Psoas muscle (tissue), 8 donors: ENCODE results near the gene GALNTL6. TPM values are rescaled to one million over a fixed set of nuclear protein-coding genes. Genes with fewer than 3 reads are reported as not detected.

Experiments used
- ATAC-seq, 4 donors: fragments of 200-7000 bp; cut with Tn5 transposase; one replicate each; pipeline ENCODE4 v1.9.1; 2020; ENCODE audit warnings: moderate library complexity in 3 of 4, mild to moderate bottlenecking in 2 of 4
- DNase-seq, 2 donors: peaks; one replicate each; pipeline ENCODE4 v3.0.0-alpha.2; 2020
- H3K27ac ChIP-seq: fragments of 200-600 bp; one replicate; pipeline ENCODE4 v1.8.0; 2022
- H3K27me3 ChIP-seq, 3 donors: fragments of 200-600 bp in 1 of 3; one replicate each; pipeline versions ENCODE4 v1.6.1 to v1.8.0; 2013 to 2022; ENCODE audit warnings: low read length in 2 of 3, mild to moderate bottlenecking in 2 of 3, moderate library complexity in 1 of 3; ENCODE audit not compliant: insufficient read depth in 3 of 3
- H3K36me3 ChIP-seq, 2 donors: fragments of 200-600 bp in 1 of 2; one replicate each; pipeline versions ENCODE4 v1.6.1 to v1.8.0; 2013 to 2022; ENCODE audit warnings: low read depth in 1 of 2, mild to moderate bottlenecking in 1 of 2, moderate library complexity in 1 of 2; ENCODE audit not compliant: insufficient read depth in 1 of 2
- H3K4me1 ChIP-seq: fragments of 200-600 bp; one replicate; pipeline ENCODE4 v1.8.0; 2022
- H3K4me3 ChIP-seq: fragments of 200-600 bp; one replicate; pipeline ENCODE4 v1.8.0; 2022; ENCODE audit warnings: mild to moderate bottlenecking
- H3K9me3 ChIP-seq: fragments of 200-600 bp; one replicate; pipeline ENCODE4 v1.8.0; 2022
- CTCF ChIP-seq: fragments of 200-600 bp; IDR thresholded peaks from one replicate; pipeline ENCODE4 v1.8.0; 2022; ENCODE audit warnings: antibody characterized with exemption
- WGBS, 3 donors: extraction: QIAGEN DNeasy Blood & Tissue Kit; methylation state at CpG; one replicate each; pipeline versions ENCODE4 v1.1.6 to v1.1.7; 2013; 5-methylcytosine and 5-hydroxymethylcytosine counted together
- intact Hi-C, 2 donors: fragments of 100-400 bp; cut with DNase I; formaldehyde crosslinking; loops; one replicate each; pipeline versions ENCODE4 v1.11.0 to v1.14.2; 2022
- polyA plus RNA-seq, 3 donors: library from polyadenylated mRNA; stranded (reverse); fragments of 200-250 nt; gene quantifications; one replicate each; pipeline ENCODE4 v1.2.3, GENCODE V29; 2013
- total RNA-seq, 4 donors: library from RNA; stranded (reverse); fragmentation: NEBNext Ultra II Directional in 2 of 4; extraction: Animal tissue kit (Norgen Biotek cat#: 25700) in 2 of 4; gene quantifications; one replicate each; pipeline versions ENCODE4 v1.2.1 to v1.2.4, GENCODE V29; 2021 to 2023
- donor health status: healthy with polysubstance abuse.
- donor health status: DM: no; HTN: no; CAD: no; lungs with moderate emphysema.
- donor health status: Bipolar disorder and iron deficiency.
- donor health status: healthy.
- donor health status: DM: yes; HTN: yes; CAD: no.
- donor health status: DM: no; HTN: no; CAD: no.
- donor health status: DM: no; HTN: no; CAD: no.
- donor health status: DM: yes; HTN: yes; CAD: no.

Gene GALNTL6
- total and polyA plus RNA-seq, 7 donors, result 0.01 to 0.91 (median 0.21) TPM; not detected in 3

GRCh38 chr4:172042714-172043114, 229.5 kb downstream of the GALNTL6 start:
- no peaks in the 10 kb centered on the region for H3K27me3 ChIP-seq
- WGBS, 3 donors, result 47 to 62% (median 56%) methylated on average over 3 of the region's 3 CpGs
- intact Hi-C loops, result no loop called here
- H3K4me1 ChIP-seq, result no peaks in the 10 kb centered on the region
- H3K27ac ChIP-seq, result no peak overlapping the region
- ATAC-seq, result no peak
- H3K9me3 ChIP-seq, result no peaks in the 10 kb centered on the region
- no peak overlapping the region for H3K4me3 ChIP-seq
- no peak for TF ChIP-seq CTCF
- no peak for DNase-seq
- H3K36me3 ChIP-seq, result no peaks in the 10 kb centered on the region

GRCh38 chr4:172045981-172046380, 232.8 kb downstream of the GALNTL6 start:
- 84 to 87% (median 85%) methylated on average over 2 of the region's 2 CpGs for WGBS, 3 donors
- Histone ChIP-seq H3K9me3 (no peaks in the 10 kb centered on the region), H3K27me3 (no peaks in the 10 kb centered on the region), H3K36me3 (no peaks in the 10 kb centered on the region), H3K4me3 (no peak overlapping the region), H3K27ac (no peak overlapping the region), H3K4me1 (no peaks in the 10 kb centered on the region)
- no peak for TF ChIP-seq CTCF
- no peak for DNase-seq
- intact Hi-C loops, result no loop called here
- no peak for ATAC-seq

GRCh38 chr4:172048666-172049065, 235.5 kb downstream of the GALNTL6 start:
- DNase-seq (no peak), ATAC-seq (no peak)
- Histone ChIP-seq H3K27me3 (no peaks in the 10 kb centered on the region), H3K27ac (no peak overlapping the region), H3K4me3 (no peak overlapping the region), H3K36me3 (no peaks in the 10 kb centered on the region), H3K9me3 (no peaks in the 10 kb centered on the region), H3K4me1 (no peaks in the 10 kb centered on the region)
- TF ChIP-seq CTCF, result no peak
- 78 to 85% (median 79%) methylated on average over 1 of the region's 1 CpG for WGBS, 3 donors
- intact Hi-C loops, result no loop called here

- no peaks in the 10 kb centered on the region for H3K9me3 ChIP-seq
- 80 to 87% (median 83%) methylated on average over 4 of the region's 4 CpGs for WGBS, 3 donors
- TF ChIP-seq CTCF, result no peak
- no peaks in the 10 kb centered on the region for H3K4me1 ChIP-seq
- no peaks in the 10 kb centered on the region for H3K27me3 ChIP-seq
- H3K27ac ChIP-seq, result no peak overlapping the region
- intact Hi-C loops, result no loop called here
- DNase-seq, result no peak
- H3K36me3 ChIP-seq, result no peaks in the 10 kb centered on the region
- no peak for ATAC-seq
- no peak overlapping the region for H3K4me3 ChIP-seq
These were observed 237.7 kb downstream of the GALNTL6 start for GRCh38 chr4:172050911-172051310.

- Histone ChIP-seq H3K4me1 (no peaks in the 10 kb centered on the region), H3K36me3 (no peaks in the 10 kb centered on the region), H3K27ac (no peak overlapping the region), H3K27me3 (no peaks in the 10 kb centered on the region), H3K9me3 (no peaks in the 10 kb centered on the region), H3K4me3 (no peak overlapping the region)
- ATAC-seq (no peak), DNase-seq (no peak)
- 92 to 100% (median 92%) methylated on average over 1 of the region's 1 CpG for WGBS, 3 donors
- intact Hi-C loops, result no loop called here
- no peak for TF ChIP-seq CTCF
These were observed 241.8 kb downstream of the GALNTL6 start for GRCh38 chr4:172055046-172055445.
